Measurements from ENCODE around the gene LRR1. TPM values are rescaled to one million over a fixed set of nuclear protein-coding genes. Genes with fewer than 3 reads are reported as not detected.

The LRR1 gene
- total and polyA plus RNA-seq, 2 of the 4 experiments (the other 2 are of a cell fraction): 11.6 to 20.8 TPM

DNA sequence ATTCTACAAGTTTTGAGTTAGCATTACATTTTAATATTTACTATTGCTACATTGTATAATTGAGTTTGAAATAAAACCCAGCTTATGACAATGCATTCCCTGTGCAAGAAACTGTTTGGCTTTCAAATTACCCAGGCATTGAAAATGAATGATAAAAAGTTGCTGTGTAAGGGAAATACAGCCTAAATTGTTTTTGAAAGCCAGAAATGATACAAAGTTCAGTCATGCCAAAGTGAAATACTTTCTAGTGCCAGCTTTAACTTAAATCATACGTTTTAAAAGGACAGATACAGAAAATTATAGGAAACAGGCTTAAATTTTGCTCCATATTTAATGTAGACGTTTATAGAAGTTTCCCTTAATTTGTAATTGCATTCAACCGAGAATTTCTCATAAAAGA is 24.6 kb downstream of the LRR1 start:
- Histone ChIP-seq H3K79me1 (ENCODE audit: low read depth in 1 of 2, low read length in 2 of 2) (peaks cover 4 to 43% of the 10 kb centered on the region in 2 experiments; a peak in 2 of 4 replicates), H3K36me3 (ENCODE audit: control insufficient read depth, insufficient read depth, low read length) (peaks cover 5% of the 10 kb centered on the region), H3K18ac (ENCODE audit: low read depth, low read length) (no peak overlapping the region), H4K8ac (ENCODE audit: low read depth in 2 of 2, low read length in 2 of 2) (no peak overlapping the region), H2AK9ac (replicated peaks; ENCODE audit: low read depth, low read length, poor library complexity) (no peak overlapping the region), H3K4me3 (ENCODE audit: insufficient read depth, low read depth, low read length) (no peak overlapping the region), H2BK5ac (ENCODE audit: low read depth, low read length, poor library complexity, severe bottlenecking) (no peak overlapping the region), H3K23ac (ENCODE audit: low read depth, low read length) (no peak overlapping the region), H2AFZ (replicated peaks; ENCODE audit: low read length, poor library complexity) (no peak overlapping the region), H3K27ac (ENCODE audit: insufficient read depth, low read length) (no peak overlapping the region), H3K27me3 (ENCODE audit: control insufficient read depth, insufficient read depth, low read length) (no peaks in the 10 kb centered on the region), H2AK5ac (ENCODE audit: low read depth, low read length) (no peak overlapping the region), H4K91ac (ENCODE audit: insufficient read depth, low read depth, low read length) (no peak overlapping the region), H4K20me1 (ENCODE audit: insufficient read depth, low read length) (peaks cover 34% of the 10 kb centered on the region), H3K4me2 (ENCODE audit: low read depth, low read length) (peak overlapping the region; percentile 49), H3K14ac (replicated peaks; ENCODE audit: low read depth, low read length) (no peak overlapping the region), H3K4ac (ENCODE audit: low read depth, low read length) (no peak overlapping the region), H2BK15ac (ENCODE audit: low read depth, low read length) (no peak overlapping the region), H2BK20ac (ENCODE audit: low read depth, low read length) (no peak overlapping the region), H3K56ac (ENCODE audit: extremely low read depth, insufficient read depth, low read length) (no peak overlapping the region), H3K9me3 (ENCODE audit: control insufficient read depth, insufficient read depth, low read length) (no peaks in the 10 kb centered on the region), H3K9ac (ENCODE audit: low read depth, low read length) (no peak overlapping the region), H4K5ac (ENCODE audit: low read depth, low read length) (no peak overlapping the region), H3K4me1 (ENCODE audit: control insufficient read depth, insufficient read depth, low read length) (peaks cover 8% of the 10 kb centered on the region), H2BK120ac (ENCODE audit: low read depth, low read length) (no peak overlapping the region), H3K9me1 (ENCODE audit: insufficient read depth, low read length) (no peaks in the 10 kb centered on the region; the same call in 1 of the 2 replicates)
- no CpG with 5 or more reads among the region's 3 CpGs for WGBS, 2 experiments (ENCODE audit: extremely low coverage in 2 of 2, insufficient read length in 1 of 2)
- DNase-seq (no peak), ATAC-seq (ENCODE audit: low read depth) (no peak)
- dilution Hi-C loops (cut with HindIII; ENCODE audit: low sequenced_read_pairs, unreplicated experiment): no loop called here
- CTCF ChIA-PET: no interaction called here
- POLR2A ChIA-PET (ENCODE audit: unreplicated experiment): no interaction called here
- intact Hi-C loops (cut with micrococcal nuclease): no loop called here
- in situ Hi-C loops (cut with MboI; ENCODE audit: low sequenced_read_pairs): no loop called here
- no peak for TF ChIP-seq CTCF (conservative IDR thresholded peaks at IDR 0.05; ENCODE audit: low read depth, low read length)
- TF ChIP-seq RCOR1 (IDR thresholded peaks at IDR 0.05; ENCODE audit: insufficient replicate concordance, low read length): no peak
- no peak for TF ChIP-seq BHLHE40 (IDR thresholded peaks at IDR 0.05; ENCODE audit: low read depth, low read length)
- TF ChIP-seq MAFK (IDR thresholded peaks at IDR 0.05; ENCODE audit: low read depth, low read length): peak; percentile 72
- BruUV-seq (replicated peaks): no TSS peak
